Right atrium auricular region (tissue), 2 donors: Measurements from ENCODE around the gene DPM3. TPM values are rescaled to one million over a fixed set of nuclear protein-coding genes. Genes with fewer than 3 reads are reported as not detected.
A peak's percentile ranks its signal among the peaks of the same experiment; 100 is the strongest.
"Not testable (repeated sequence)": the region's sequence is repeated elsewhere in the genome, so short reads cannot be mapped to it uniquely, and the experiment has no call there.

Experiments
- DNase-seq: peaks from one replicate; pipeline ENCODE4 v3.0.0-alpha.2; 2019; ENCODE audit warnings: low spot score
- H3K27ac ChIP-seq, 2 donors: fragments of 200-600 bp; sonication (generic); 1 replicate in 1 of 2; 2 replicates in 1 of 2; pipeline ENCODE4 v1.5.1; 2016 to 2019
- H3K27me3 ChIP-seq, 2 donors: fragments of 200-600 bp; sonication (generic); one replicate each; pipeline versions ENCODE4 v1.5.1 to v1.6.0; 2017 to 2019
- H3K36me3 ChIP-seq: fragments of 200-600 bp; sonication (generic); one replicate; pipeline ENCODE4 v1.5.1; 2016
- H3K4me1 ChIP-seq, 2 donors: fragments of 200-600 bp; sonication (generic); one replicate each; pipeline versions ENCODE4 v1.5.1 to v1.6.0; 2017 to 2019
- H3K4me3 ChIP-seq, 2 donors: fragments of 200-600 bp; sonication (generic); 1 replicate in 1 of 2; 2 replicates in 1 of 2; pipeline ENCODE4 v1.5.1; 2017 to 2019; ENCODE audit warnings: mild to moderate bottlenecking in 1 of 2, moderate library complexity in 1 of 2
- H3K9me3 ChIP-seq, 2 donors: fragments of 200-600 bp; sonication (generic); one replicate each; pipeline ENCODE4 v1.5.1; 2019
- total RNA-seq, 2 donors: library from RNA; depleted of rRNA; stranded (reverse); fragments of >200 nt; gene quantifications; one replicate each; pipeline ENCODE4 v1.1.0, GENCODE V29; 2016
- TF ChIP-seq, protein P1 (sequence below), 2 donors: fragments of 200-600 bp; sonication (generic); IDR thresholded peaks; one replicate each; pipeline ENCODE4 v1.5.1; 2019; ENCODE audit warnings: antibody characterized with exemption in 2 of 2

DPM3 gene
- total RNA-seq, 2 donors from 2014 or later = 46.5 to 47.8 TPM

DNA sequence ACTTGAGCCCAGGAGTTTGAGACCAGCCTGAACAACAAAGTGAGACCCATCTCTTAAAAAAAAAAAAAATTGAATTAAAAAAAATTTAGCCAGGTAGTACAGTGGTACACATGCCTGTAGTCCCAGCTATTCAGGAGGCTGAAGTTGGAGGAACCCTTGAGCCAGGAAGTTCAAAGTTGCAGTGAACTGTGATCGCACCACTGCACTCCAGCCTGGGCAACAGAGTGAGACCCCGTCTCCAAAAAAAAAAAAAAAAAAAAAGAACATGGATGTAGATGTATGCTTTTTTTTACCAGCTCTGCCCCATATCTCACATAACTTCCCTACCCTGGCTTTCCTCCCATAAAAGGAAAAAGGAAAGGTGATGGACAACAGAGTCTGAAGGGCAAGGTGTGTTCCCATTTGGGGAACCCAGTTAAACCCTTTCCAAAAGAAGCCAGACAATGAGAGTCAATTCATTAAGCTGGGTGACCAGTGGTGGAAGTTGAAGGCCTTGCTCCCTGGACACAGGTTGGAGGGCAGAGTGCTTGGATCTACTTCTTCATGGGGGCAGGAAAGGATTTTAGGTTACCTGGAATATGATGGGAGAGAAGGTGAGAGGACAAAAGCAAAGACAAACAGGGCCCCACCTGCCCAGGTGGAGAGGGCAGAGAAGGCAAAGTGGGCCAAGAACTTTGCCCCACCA lies 29.9 kb upstream of the DPM3 start:
- Histone ChIP-seq H3K9me3 (no peaks in the 10 kb centered on the region), H3K4me3 (no peak overlapping the region), H3K27me3 (peaks cover 0 to 8% of the 10 kb centered on the region in 2 donors), H3K4me1 (peaks cover 0 to 44% of the 10 kb centered on the region in 2 donors), H3K36me3 (peaks cover 16% of the 10 kb centered on the region), H3K27ac (no peak overlapping the region)
- TF ChIP-seq, protein P1, sequence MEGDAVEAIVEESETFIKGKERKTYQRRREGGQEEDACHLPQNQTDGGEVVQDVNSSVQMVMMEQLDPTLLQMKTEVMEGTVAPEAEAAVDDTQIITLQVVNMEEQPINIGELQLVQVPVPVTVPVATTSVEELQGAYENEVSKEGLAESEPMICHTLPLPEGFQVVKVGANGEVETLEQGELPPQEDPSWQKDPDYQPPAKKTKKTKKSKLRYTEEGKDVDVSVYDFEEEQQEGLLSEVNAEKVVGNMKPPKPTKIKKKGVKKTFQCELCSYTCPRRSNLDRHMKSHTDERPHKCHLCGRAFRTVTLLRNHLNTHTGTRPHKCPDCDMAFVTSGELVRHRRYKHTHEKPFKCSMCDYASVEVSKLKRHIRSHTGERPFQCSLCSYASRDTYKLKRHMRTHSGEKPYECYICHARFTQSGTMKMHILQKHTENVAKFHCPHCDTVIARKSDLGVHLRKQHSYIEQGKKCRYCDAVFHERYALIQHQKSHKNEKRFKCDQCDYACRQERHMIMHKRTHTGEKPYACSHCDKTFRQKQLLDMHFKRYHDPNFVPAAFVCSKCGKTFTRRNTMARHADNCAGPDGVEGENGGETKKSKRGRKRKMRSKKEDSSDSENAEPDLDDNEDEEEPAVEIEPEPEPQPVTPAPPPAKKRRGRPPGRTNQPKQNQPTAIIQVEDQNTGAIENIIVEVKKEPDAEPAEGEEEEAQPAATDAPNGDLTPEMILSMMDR (IDR thresholded peaks at IDR 0.05) = no peak
- peak; percentile 38 for DNase-seq

DNA sequence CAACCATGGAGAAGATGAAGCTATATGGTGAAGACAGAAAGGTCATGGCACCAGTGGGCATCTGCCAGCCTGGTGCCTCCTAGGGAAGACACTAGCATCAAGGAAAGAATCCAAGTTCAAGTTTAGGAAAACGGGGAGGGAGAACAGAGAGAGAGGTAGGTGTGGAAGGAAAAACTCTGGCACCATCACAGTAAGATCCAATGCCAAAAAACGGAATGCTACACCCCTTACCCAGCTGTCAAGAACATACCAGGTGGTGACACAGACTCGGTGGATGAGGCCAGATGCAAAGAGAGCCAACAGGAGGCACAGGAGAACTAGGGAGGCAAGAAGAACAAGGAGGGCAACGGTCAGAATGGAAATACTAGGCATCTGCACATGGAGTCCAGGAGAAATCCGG lies 29.2 kb upstream of the DPM3 start:
- H3K4me1 ChIP-seq = peaks cover 0 to 44% of the 10 kb centered on the region in 2 donors
- peaks cover 0 to 8% of the 10 kb centered on the region in 2 donors for H3K27me3 ChIP-seq
- no peak for DNase-seq
- peaks cover 16% of the 10 kb centered on the region for H3K36me3 ChIP-seq
- no peak overlapping the region for H3K4me3 ChIP-seq
- TF ChIP-seq, protein P1 (IDR thresholded peaks at IDR 0.05) = no peak
- H3K9me3 ChIP-seq = no peaks in the 10 kb centered on the region
- H3K27ac ChIP-seq = no peak overlapping the region

DNA sequence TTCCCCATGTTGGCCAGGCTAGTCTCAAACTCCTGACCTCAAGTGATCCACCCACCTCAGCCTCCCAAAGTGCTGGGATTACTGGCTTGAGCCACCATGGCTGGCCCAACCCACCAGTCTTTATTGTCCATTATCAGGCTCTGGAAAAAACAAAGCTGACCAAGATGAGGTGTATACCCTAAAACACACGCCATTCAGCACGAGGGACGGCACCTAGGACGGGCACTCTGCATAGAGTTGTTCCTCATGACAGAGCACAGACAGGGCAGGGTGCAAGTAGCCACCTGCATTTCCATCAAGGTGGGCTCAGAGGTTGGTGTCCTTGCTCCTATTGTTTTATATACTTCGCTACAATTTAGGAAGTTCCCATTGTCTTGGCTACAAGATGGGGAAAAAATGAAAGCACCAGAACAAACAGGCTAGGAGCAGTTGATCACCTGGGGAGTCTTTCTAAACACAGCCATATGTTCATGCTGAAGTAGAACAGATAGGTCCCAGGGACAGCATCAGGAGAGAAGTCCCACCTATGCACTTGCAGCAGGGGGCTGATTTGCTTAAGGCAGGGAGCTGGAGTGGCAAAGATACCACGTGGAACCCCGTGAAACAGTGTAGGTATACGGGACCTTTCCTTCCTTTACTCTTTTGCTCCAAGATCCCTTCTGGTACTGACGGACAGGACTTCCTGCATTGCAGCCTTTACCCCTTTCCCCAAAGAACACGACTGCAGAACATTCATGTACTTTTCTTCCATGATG lies 28.3 kb upstream of the DPM3 start:
- peaks cover 0 to 38% of the 10 kb centered on the region in 2 donors for H3K4me1 ChIP-seq
- H3K9me3 ChIP-seq = no peaks in the 10 kb centered on the region
- TF ChIP-seq, protein P1 (IDR thresholded peaks at IDR 0.05) = no peak
- no peaks in the 10 kb centered on the region for H3K27me3 ChIP-seq
- DNase-seq = no peak
- H3K36me3 ChIP-seq = peaks cover 16% of the 10 kb centered on the region
- no peak overlapping the region for H3K4me3 ChIP-seq
- no peak overlapping the region for H3K27ac ChIP-seq

DNA sequence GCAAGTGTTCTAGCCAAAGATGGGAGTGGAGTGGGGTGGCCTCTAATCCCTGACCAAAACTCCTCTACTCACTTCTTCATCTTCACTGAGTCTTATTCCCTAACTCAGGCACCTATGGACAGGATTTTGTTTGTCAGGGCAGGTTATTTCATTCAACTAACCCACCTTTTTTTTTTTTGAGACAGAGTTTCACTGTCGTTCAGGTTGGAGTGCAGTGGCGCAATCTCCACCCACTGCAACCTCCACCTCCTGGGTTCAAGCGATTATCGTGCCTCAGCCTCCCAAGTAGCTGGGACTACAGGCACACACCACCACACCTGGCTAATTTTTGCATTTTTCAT lies 27.7 kb upstream of the DPM3 start:
- H3K27ac ChIP-seq = peak overlapping the region in 1 of 2 donors; percentile 53
- not testable (repeated sequence) for H3K4me3 ChIP-seq

DNA sequence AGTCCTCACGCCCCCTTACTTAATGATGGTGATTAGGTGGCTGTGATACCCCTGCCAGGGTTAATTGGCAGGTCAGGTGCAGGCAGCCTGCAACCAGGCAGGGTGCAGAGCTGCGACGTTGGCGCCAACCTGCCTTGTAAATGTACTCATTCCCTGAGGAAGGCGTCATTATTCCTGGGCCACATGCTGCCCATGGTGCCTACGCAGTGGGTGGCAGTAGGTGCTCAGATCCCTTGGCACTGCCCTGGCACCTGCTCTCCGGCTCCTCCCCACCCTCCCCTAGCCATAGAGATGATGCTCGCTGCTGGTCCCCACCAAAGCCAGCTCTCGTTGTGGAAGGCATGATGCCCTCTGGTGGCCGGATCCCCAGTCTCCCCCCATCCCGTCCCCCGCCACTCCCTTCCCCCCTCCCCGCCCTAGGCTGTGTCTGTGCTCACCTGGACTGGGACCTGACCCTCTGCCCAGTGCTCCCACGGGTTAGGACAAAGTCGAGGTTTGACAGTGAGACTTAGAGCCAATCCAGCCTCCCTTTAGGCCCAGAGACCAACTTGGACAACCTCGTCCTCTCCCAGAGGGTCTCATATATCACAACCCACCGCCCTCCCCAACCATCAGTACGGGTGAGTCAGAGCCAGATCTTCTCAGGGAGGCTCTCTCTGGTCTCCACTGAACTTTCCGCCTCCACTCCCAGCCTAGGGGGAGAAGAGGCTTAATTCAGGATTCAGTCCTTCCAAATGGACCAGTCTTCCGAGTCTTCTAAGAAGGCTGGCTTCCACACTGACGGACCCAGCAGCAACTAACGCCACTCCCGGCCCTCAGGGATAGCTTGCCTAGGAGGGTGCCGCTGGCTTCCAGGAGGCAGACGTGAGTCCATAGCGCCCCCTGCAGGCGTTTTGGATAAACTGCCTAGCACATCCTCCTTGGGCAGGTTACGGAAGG lies 27.1 kb upstream of the DPM3 start:
- TF ChIP-seq, protein P1 (IDR thresholded peaks at IDR 0.05) = peak; percentile 75 to 89
- Histone ChIP-seq H3K27me3 (no peaks in the 10 kb centered on the region), H3K9me3 (no peaks in the 10 kb centered on the region), H3K27ac (peak overlapping the region; percentile 53 to 60), H3K4me3 (peak overlapping the region in 1 of 2 donors; percentile 25), H3K36me3 (peaks cover 16% of the 10 kb centered on the region), H3K4me1 (peaks cover 0 to 31% of the 10 kb centered on the region in 2 donors)
- DNase-seq = peak; percentile 89

More for the DNA sequence above, 27.7 kb upstream of the DPM3 start:
- peaks cover 16% of the 10 kb centered on the region for H3K36me3 ChIP-seq
- H3K27me3 ChIP-seq, H3K9me3 ChIP-seq, DNase-seq: not testable (repeated sequence)
- peaks cover 0 to 34% of the 10 kb centered on the region in 2 donors for H3K4me1 ChIP-seq
